Activated CD8-positive, alpha-beta memory T cell treated with anti-CD3 and anti-CD28 coated beads for 48 hours (primary cell): ENCODE measurements around the gene PDRG1.

Source experiments
- DNase-seq, 3 experiments: peaks; one replicate each; pipeline ENCODE4 v3.0.0-alpha.2; 2020; ENCODE audit warnings: low read depth in 2 of 3, low spot score in 2 of 3

The PDRG1 gene

GRCh38 chr20:31908424-31908823 lies 43.4 kb downstream of the PDRG1 start:
- DNase-seq, result no peak

GRCh38 chr20:31908016-31908415 lies 43.8 kb downstream of the PDRG1 start:
- DNase-seq, result no peak

- no peak for DNase-seq
Measured at GRCh38 chr20:31907046-31907445, 44.8 kb downstream of the PDRG1 start.

GRCh38 chr20:31906001-31906400 lies 45.8 kb downstream of the PDRG1 start:
- no peak for DNase-seq

GRCh38 chr20:31903627-31904386 lies 48.0 kb downstream of the PDRG1 start:
- DNase-seq, result no peak

- DNase-seq, result no peak
Measured at GRCh38 chr20:31901615-31902014, 50.2 kb downstream of the PDRG1 start.

GRCh38 chr20:31897541-31897940 lies 54.3 kb downstream of the PDRG1 start:
- no peak for DNase-seq

- no peak for DNase-seq
Measured at GRCh38 chr20:31896049-31896448, 55.8 kb downstream of the PDRG1 start.

GRCh38 chr20:31894980-31895675 lies 56.7 kb downstream of the PDRG1 start:
- no peak for DNase-seq
